ENCODE measurements around the gene SLC37A1.

The SLC37A1 gene

GRCh38 chr21:42568376-42568775 lies 54.7 kb downstream of the SLC37A1 start:
- H3K36me3 Mint-ChIP-seq (ENCODE audit: low read depth): peaks cover 3% of the 10 kb centered on the region
- no peak overlapping the region for H3K4me3 Mint-ChIP-seq
- H3K27ac Mint-ChIP-seq: no peak overlapping the region
- no peaks in the 10 kb centered on the region for H3K27me3 Mint-ChIP-seq (ENCODE audit: low read depth)
- no peaks in the 10 kb centered on the region for H3K9me3 Mint-ChIP-seq
- no peaks in the 10 kb centered on the region for H3K4me1 Mint-ChIP-seq (ENCODE audit: low read depth)

- peaks cover 3% of the 10 kb centered on the region for H3K36me3 Mint-ChIP-seq (ENCODE audit: low read depth)
- no peaks in the 10 kb centered on the region for H3K9me3 Mint-ChIP-seq
- no peaks in the 10 kb centered on the region for H3K4me1 Mint-ChIP-seq (ENCODE audit: low read depth)
- no peak overlapping the region for H3K27ac Mint-ChIP-seq
- no peak overlapping the region for H3K4me3 Mint-ChIP-seq
- H3K27me3 Mint-ChIP-seq (ENCODE audit: low read depth): no peaks in the 10 kb centered on the region
These were observed 55.4 kb downstream of the SLC37A1 start for GRCh38 chr21:42568866-42569731.

GRCh38 chr21:42569732-42570301 lies 56.2 kb downstream of the SLC37A1 start:
- Mint-ChIP-seq H3K4me3 (no peak overlapping the region), H3K27ac (no peak overlapping the region), H3K36me3 (ENCODE audit: low read depth) (peaks cover 3% of the 10 kb centered on the region), H3K4me1 (ENCODE audit: low read depth) (no peaks in the 10 kb centered on the region), H3K27me3 (ENCODE audit: low read depth) (no peaks in the 10 kb centered on the region), H3K9me3 (no peaks in the 10 kb centered on the region)

- no peak overlapping the region for H3K4me3 Mint-ChIP-seq
- H3K36me3 Mint-ChIP-seq (ENCODE audit: low read depth): peaks cover 4% of the 10 kb centered on the region
- peaks cover under 1% of the 10 kb centered on the region for H3K9me3 Mint-ChIP-seq
These were observed 56.7 kb downstream of the SLC37A1 start for GRCh38 chr21:42570362-42570761.

GRCh38 chr21:42570841-42571387 lies 57.3 kb downstream of the SLC37A1 start:
- H3K27me3 Mint-ChIP-seq (ENCODE audit: low read depth): no peaks in the 10 kb centered on the region
- H3K36me3 Mint-ChIP-seq (ENCODE audit: low read depth): peaks cover 7% of the 10 kb centered on the region
- H3K9me3 Mint-ChIP-seq: peaks cover 6% of the 10 kb centered on the region
- H3K27ac Mint-ChIP-seq: no peak overlapping the region
- H3K4me3 Mint-ChIP-seq: no peak overlapping the region
- H3K4me1 Mint-ChIP-seq (ENCODE audit: low read depth): no peaks in the 10 kb centered on the region

More at GRCh38 chr21:42570362-42570761, 56.7 kb downstream of the SLC37A1 start:
- no peak overlapping the region for H3K27ac Mint-ChIP-seq
- H3K4me1 Mint-ChIP-seq (ENCODE audit: low read depth): no peaks in the 10 kb centered on the region
- no peaks in the 10 kb centered on the region for H3K27me3 Mint-ChIP-seq (ENCODE audit: low read depth)

- Mint-ChIP-seq H3K9me3 (peaks cover 11% of the 10 kb centered on the region), H3K36me3 (ENCODE audit: low read depth) (peaks cover 10% of the 10 kb centered on the region), H3K4me3 (no peak overlapping the region), H3K27ac (no peak overlapping the region), H3K27me3 (ENCODE audit: low read depth) (no peaks in the 10 kb centered on the region), H3K4me1 (ENCODE audit: low read depth) (no peaks in the 10 kb centered on the region)
These were observed 57.9 kb downstream of the SLC37A1 start for GRCh38 chr21:42571391-42572150.

GRCh38 chr21:42572906-42573495 lies 59.3 kb downstream of the SLC37A1 start:
- H3K36me3 Mint-ChIP-seq (ENCODE audit: low read depth): peaks cover 15% of the 10 kb centered on the region
- no peak overlapping the region for H3K27ac Mint-ChIP-seq
- H3K27me3 Mint-ChIP-seq (ENCODE audit: low read depth): no peaks in the 10 kb centered on the region
- peaks cover 15% of the 10 kb centered on the region for H3K9me3 Mint-ChIP-seq
- H3K4me3 Mint-ChIP-seq: no peak overlapping the region
- H3K4me1 Mint-ChIP-seq (ENCODE audit: low read depth): no peaks in the 10 kb centered on the region

- no peaks in the 10 kb centered on the region for H3K4me1 Mint-ChIP-seq (ENCODE audit: low read depth)
- no peak overlapping the region for H3K27ac Mint-ChIP-seq
- no peak overlapping the region for H3K4me3 Mint-ChIP-seq
- H3K27me3 Mint-ChIP-seq (ENCODE audit: low read depth): no peaks in the 10 kb centered on the region
- peaks cover 15% of the 10 kb centered on the region for H3K9me3 Mint-ChIP-seq
- peaks cover 15% of the 10 kb centered on the region for H3K36me3 Mint-ChIP-seq (ENCODE audit: low read depth)
These were observed 60.8 kb downstream of the SLC37A1 start for GRCh38 chr21:42574234-42575027.

GRCh38 chr21:42575111-42575510 lies 61.5 kb downstream of the SLC37A1 start:
- Mint-ChIP-seq H3K4me3 (no peak overlapping the region), H3K27ac (no peak overlapping the region), H3K4me1 (ENCODE audit: low read depth) (no peaks in the 10 kb centered on the region), H3K27me3 (ENCODE audit: low read depth) (no peaks in the 10 kb centered on the region), H3K36me3 (ENCODE audit: low read depth) (peaks cover 15% of the 10 kb centered on the region), H3K9me3 (peaks cover 15% of the 10 kb centered on the region)

- Mint-ChIP-seq H3K4me3 (no peak overlapping the region), H3K36me3 (ENCODE audit: low read depth) (peaks cover 15% of the 10 kb centered on the region), H3K4me1 (ENCODE audit: low read depth) (no peaks in the 10 kb centered on the region), H3K27me3 (ENCODE audit: low read depth) (no peaks in the 10 kb centered on the region), H3K9me3 (peaks cover 15% of the 10 kb centered on the region), H3K27ac (no peak overlapping the region)
These were observed 63.0 kb downstream of the SLC37A1 start for GRCh38 chr21:42576639-42577038.

GRCh38 chr21:42578034-42578433 lies 64.4 kb downstream of the SLC37A1 start:
- Mint-ChIP-seq H3K9me3 (peaks cover 15% of the 10 kb centered on the region), H3K4me1 (ENCODE audit: low read depth) (no peaks in the 10 kb centered on the region), H3K36me3 (ENCODE audit: low read depth) (peaks cover 15% of the 10 kb centered on the region), H3K27me3 (ENCODE audit: low read depth) (no peaks in the 10 kb centered on the region), H3K4me3 (no peak overlapping the region), H3K27ac (no peak overlapping the region)

GRCh38 chr21:42578761-42579415 lies 65.2 kb downstream of the SLC37A1 start:
- Mint-ChIP-seq H3K4me1 (ENCODE audit: low read depth) (no peaks in the 10 kb centered on the region), H3K27me3 (ENCODE audit: low read depth) (no peaks in the 10 kb centered on the region), H3K36me3 (ENCODE audit: low read depth) (peaks cover 14% of the 10 kb centered on the region), H3K27ac (no peak overlapping the region), H3K9me3 (peaks cover 15% of the 10 kb centered on the region), H3K4me3 (no peak overlapping the region)

- H3K27ac Mint-ChIP-seq: no peak overlapping the region
- peaks cover 15% of the 10 kb centered on the region for H3K9me3 Mint-ChIP-seq
- peaks cover 14% of the 10 kb centered on the region for H3K36me3 Mint-ChIP-seq (ENCODE audit: low read depth)
- H3K4me3 Mint-ChIP-seq: no peak overlapping the region
- H3K4me1 Mint-ChIP-seq (ENCODE audit: low read depth): no peaks in the 10 kb centered on the region
- no peaks in the 10 kb centered on the region for H3K27me3 Mint-ChIP-seq (ENCODE audit: low read depth)
These were observed 65.9 kb downstream of the SLC37A1 start for GRCh38 chr21:42579456-42580075.

Measured in T-helper 1 cell treated with Interleukin-12 subunit alpha and Interleukin-12 subunit beta and Interleukin-4 antibody, amounts not matched to agents 30 μg/mL and 1 μg/mL, for 36 hours (primary cell).